B cell (primary cell): Measurements from ENCODE around the gene PSMB5. TPM values are rescaled to one million over a fixed set of nuclear protein-coding genes. Genes with fewer than 3 reads are reported as not detected.

Source experiments
- ATAC-seq: fragments of 200-7000 bp; cut with Tn5 transposase; one replicate; pipeline ENCODE4 v1.10.0; 2021; ENCODE audit warnings: low read depth, mild to moderate bottlenecking, moderate number of reproducible peaks, moderate library complexity
- CTCF ChIA-PET: fragments of 350-600 bp; sonication (Branson Sonifier 250); formaldehyde crosslinking; loops from one replicate; lab custom pipeline; 2021; ENCODE audit warnings: antibody characterized with exemption, inconsistent platforms; lab: Charles Lee
- POLR2A ChIA-PET: fragments of 350-600 bp; sonication (Branson Sonifier 250); formaldehyde crosslinking; loops from one replicate; lab custom pipeline; 2021; ENCODE audit warnings: antibody characterized with exemption; lab: Charles Lee
- DNase-seq: peaks from one replicate; pipeline ENCODE4 v3.0.0; 2013
- H2AFZ ChIP-seq: 2 replicates; pipeline ENCODE4 v1.6.1; 2012; ENCODE audit warnings: mild to moderate bottlenecking, low read depth, low read length; ENCODE audit not compliant: insufficient read depth, poor library complexity, severe bottlenecking
- H3K27ac ChIP-seq, 2 donors: 1 replicate in 1 of 2; 2 replicates in 1 of 2; pipeline ENCODE4 v1.5.1; 2012 to 2013; ENCODE audit warnings: low read length in 2 of 2, mild to moderate bottlenecking in 2 of 2, moderate library complexity in 1 of 2
- H3K27me3 ChIP-seq, 4 experiments: fragments of 200-600 bp in 1 of 4; sonication (generic) in 1 of 4; replicated peaks in 1 of 4; 1 replicate in 2 of 4; 2 replicates in 2 of 4; pipeline versions ENCODE4 v1.6.1 to v1.7.0; 2013 to 2016; ENCODE audit warnings: low read length in 3 of 4, mild to moderate bottlenecking in 2 of 4, mixed read lengths in 1 of 4, moderate library complexity in 1 of 4; ENCODE audit not compliant: insufficient read depth in 4 of 4, control insufficient read depth in 3 of 4; ENCODE audit errors: control extremely low read depth in 1 of 4
- H3K36me3 ChIP-seq, 2 experiments: replicated peaks in 1 of 2; 1 replicate in 1 of 2; 2 replicates in 1 of 2; pipeline versions ENCODE4 v1.6.1 to v1.7.1; 2013; ENCODE audit warnings: low read length in 1 of 2; ENCODE audit not compliant: insufficient read depth in 2 of 2, control insufficient read depth in 1 of 2; ENCODE audit errors: control extremely low read depth in 1 of 2, extremely low read depth in 1 of 2
- H3K4me1 ChIP-seq, 2 donors: fragments of 200-600 bp in 1 of 2; sonication (generic) in 1 of 2; 1 replicate in 1 of 2; 2 replicates in 1 of 2; pipeline versions ENCODE4 v1.5.1 to v1.6.1; 2013 to 2017; ENCODE audit warnings: low read length in 2 of 2; ENCODE audit not compliant: control insufficient read depth in 2 of 2, insufficient read depth in 2 of 2
- H3K4me2 ChIP-seq: replicated peaks from 2 replicates; pipeline ENCODE3; 2012; ENCODE audit warnings: mild to moderate bottlenecking, low read depth, low read length; ENCODE audit not compliant: poor library complexity, severe bottlenecking
- H3K4me3 ChIP-seq, 5 experiments: fragments of 200-600 bp in 1 of 5; sonication (generic) in 1 of 5; 1 replicate in 3 of 5; 2 replicates in 2 of 5; pipeline versions ENCODE4 v1.5.1 to v1.7.0; 2011 to 2016; ENCODE audit warnings: low read length in 4 of 5, mild to moderate bottlenecking in 4 of 5, low read depth in 2 of 5, control low read depth in 1 of 5, moderate library complexity in 1 of 5; ENCODE audit not compliant: insufficient read depth in 1 of 5; ENCODE audit errors: control extremely low read depth in 1 of 5, extremely low read depth in 1 of 5
- H3K79me2 ChIP-seq: fragments of 200-600 bp; sonication (generic); one replicate; pipeline ENCODE4 v1.6.0; 2016; ENCODE audit warnings: low read length; ENCODE audit not compliant: control insufficient read depth, insufficient read depth
- H3K9ac ChIP-seq: fragments of 200-600 bp; sonication (generic); 2 replicates; pipeline ENCODE4 v1.6.1; 2017; ENCODE audit warnings: mild to moderate bottlenecking, low read length, moderate library complexity
- H3K9me3 ChIP-seq, 3 donors: one replicate each; pipeline versions ENCODE4 v1.6.1 to v1.7.1; 2013; ENCODE audit warnings: low read length in 2 of 3; ENCODE audit not compliant: control insufficient read depth in 2 of 3, insufficient read depth in 1 of 3; ENCODE audit errors: control extremely low read depth in 1 of 3
- H4K20me1 ChIP-seq: 2 replicates; pipeline ENCODE4 v1.6.0; 2012; ENCODE audit warnings: mild to moderate bottlenecking, low read length; ENCODE audit not compliant: insufficient read depth, control insufficient read depth, poor library complexity, severe bottlenecking
- H3K27ac Mint-ChIP-seq: one replicate; pipeline ENCODE4 v1.8.0; 2021; ENCODE audit warnings: mixed read lengths
- H3K27me3 Mint-ChIP-seq: one replicate; pipeline ENCODE4 v1.8.0; 2021; ENCODE audit warnings: mixed read lengths
- H3K4me1 Mint-ChIP-seq: one replicate; pipeline ENCODE4 v1.8.0; 2021; ENCODE audit warnings: mixed read lengths
- H3K4me3 Mint-ChIP-seq: one replicate; pipeline ENCODE4 v1.8.0; 2021; ENCODE audit warnings: mixed read lengths
- H3K9me3 Mint-ChIP-seq: one replicate; pipeline ENCODE4 v1.8.0; 2022; ENCODE audit warnings: mixed read lengths; ENCODE audit not compliant: insufficient read depth
- CTCF ChIP-seq: fragments of 200-600 bp; IDR thresholded peaks from one replicate; pipeline ENCODE4 v1.8.0; 2022; ENCODE audit warnings: antibody characterized with exemption, mild to moderate bottlenecking
- EZH2 ChIP-seq: IDR thresholded peaks from 2 replicates; pipeline ENCODE4 v1.6.1; 2012; ENCODE audit warnings: borderline replicate concordance, low read depth, mild to moderate bottlenecking, moderate library complexity, low read length; ENCODE audit not compliant: insufficient read depth, poor library complexity, severe bottlenecking
- WGBS: methylation state at CpG from one replicate; pipeline ENCODE4 v1.1.5; 2013; ENCODE audit warnings: missing lambda C conversion rate; ENCODE audit not compliant: insufficient coverage; 5-methylcytosine and 5-hydroxymethylcytosine counted together
- intact Hi-C: fragments of 100-400 bp; cut with micrococcal nuclease; formaldehyde crosslinking; loops from one replicate; pipeline ENCODE4 v1.10.0; 2022
- polyA plus RNA-seq: library from polyadenylated mRNA; depleted of rRNA; stranded (reverse); fragments of >200 nt; gene quantifications from 2 replicates; pipeline ENCODE4 v1.2.3, GENCODE V29; 2012
- total RNA-seq, 2 donors: library from RNA; stranded (reverse); fragments of 120-200 nt in 1 of 2; gene quantifications; 1 replicate in 1 of 2; 2 replicates in 1 of 2; pipeline versions ENCODE4 v1.2.3 to v1.2.4, GENCODE V29; 2013 to 2022

The PSMB5 gene
- total and polyA plus RNA-seq, 2 donors (not counting 1 experiment from before 2014, with no cell fraction given): 16.5 to 29.0 TPM

DNA sequence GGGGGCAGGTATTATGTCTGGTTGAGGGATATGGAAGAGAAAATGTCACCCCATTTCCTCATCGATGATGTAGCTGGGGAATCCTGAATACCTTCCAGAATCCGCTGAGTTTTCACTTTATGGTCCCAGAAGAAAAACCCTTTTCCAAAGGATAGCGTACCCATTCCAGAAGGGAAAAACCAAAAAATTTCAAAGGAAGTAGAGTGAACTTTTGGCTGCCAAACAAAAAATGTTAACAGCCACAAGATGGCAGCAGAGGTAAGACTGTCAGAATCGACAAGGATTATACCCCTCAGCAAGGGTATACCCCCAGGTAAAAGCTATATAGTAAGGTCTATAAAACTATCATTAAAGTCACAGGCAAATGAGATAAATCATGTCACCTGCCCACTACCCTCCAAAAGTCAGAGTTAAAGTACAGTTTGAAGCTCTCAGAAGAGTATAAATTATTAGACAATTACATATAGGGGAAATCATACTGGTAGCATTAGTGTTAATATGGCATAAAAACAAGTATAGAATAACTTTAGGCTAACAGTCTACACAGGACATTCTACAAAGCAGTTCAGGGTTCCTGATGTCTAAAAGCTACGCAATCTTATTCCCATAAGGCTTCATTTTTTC is 42.2 kb upstream of the PSMB5 start:
- H3K27ac Mint-ChIP-seq: no peak overlapping the region
- no peaks in the 10 kb centered on the region for H3K9me3 Mint-ChIP-seq
- Histone ChIP-seq H3K4me3 (no peak overlapping the region), H4K20me1 (peaks cover 26% of the 10 kb centered on the region), H3K79me2 (peaks cover 18% of the 10 kb centered on the region), H3K36me3 (peaks cover 23 to 82% of the 10 kb centered on the region in 2 experiments), H3K9me3 (no peaks in the 10 kb centered on the region), H3K4me2 (no peak overlapping the region), H2AFZ (no peak overlapping the region), H3K9ac (no peak overlapping the region), H3K27ac (no peak overlapping the region), H3K4me1 (peaks cover 2 to 4% of the 10 kb centered on the region in 2 donors), H3K27me3 (no peaks in the 10 kb centered on the region)
- H3K4me3 Mint-ChIP-seq: no peak overlapping the region
- peak; percentile 83 for TF ChIP-seq CTCF
- no peak for TF ChIP-seq EZH2
- H3K27me3 Mint-ChIP-seq: no peaks in the 10 kb centered on the region
- intact Hi-C loops: loop anchor here (2.0 kb wide), 1 partner anchor 18 kb away; the partner anchor contains the start of genes ACIN1 and C14orf119
- WGBS: 67% methylated on average over 1 of the region's 5 CpGs
- POLR2A ChIA-PET: interaction anchor here (0.5 kb wide), 1 partner anchor 32 kb away, joined by 5 read pairs; no protein-coding TSS in a partner anchor
- CTCF ChIA-PET: interaction anchor here (0.6 to 3.4 kb wide), 34 partner anchors 9 to 693 kb away, joined by 3 to 33 read pairs (median 5); partner anchors contain the start of genes ACIN1, C14orf119, CDH24 and SLC7A8
- peaks cover 9% of the 10 kb centered on the region for H3K4me1 Mint-ChIP-seq
- ATAC-seq (peak; percentile 66), DNase-seq (peak; percentile 62)

DNA sequence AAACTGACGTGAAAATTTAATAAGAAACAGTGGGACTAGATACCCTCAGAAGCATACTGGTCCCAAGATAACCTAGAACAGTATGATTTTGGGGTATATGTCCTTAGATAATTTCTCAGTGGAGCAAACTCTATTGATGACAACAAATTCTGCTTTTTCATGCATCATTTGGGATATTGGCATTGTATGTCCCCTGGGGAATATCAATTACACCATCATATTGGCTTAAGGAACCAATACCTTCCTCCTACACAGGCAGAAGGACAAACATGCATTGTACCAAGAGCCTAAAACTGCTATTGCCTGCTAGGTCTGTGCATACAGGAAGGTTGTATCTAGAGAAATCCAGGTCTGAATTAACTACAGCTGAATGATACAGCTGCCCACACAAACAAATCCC is 40.2 kb upstream of the PSMB5 start:
- no peak overlapping the region for H3K27ac Mint-ChIP-seq
- no peaks in the 10 kb centered on the region for H3K9me3 ChIP-seq
- DNase-seq (no peak), ATAC-seq (no peak)
- no peaks in the 10 kb centered on the region for H3K27me3 ChIP-seq
- WGBS: no CpG with 5 or more reads among the region's 1 CpG
- no peak overlapping the region for H3K9ac ChIP-seq
- no peak overlapping the region for H3K27ac ChIP-seq
- peaks cover 18% of the 10 kb centered on the region for H4K20me1 ChIP-seq
- peaks cover 30% of the 10 kb centered on the region for H3K79me2 ChIP-seq
- intact Hi-C loops: no loop called here
- H3K4me1 Mint-ChIP-seq: peaks cover 28% of the 10 kb centered on the region
- H3K4me1 ChIP-seq: peaks cover 17 to 21% of the 10 kb centered on the region in 2 donors
- no peaks in the 10 kb centered on the region for H3K9me3 Mint-ChIP-seq
- H3K36me3 ChIP-seq: peaks cover 19 to 67% of the 10 kb centered on the region in 2 experiments
- no peaks in the 10 kb centered on the region for H3K27me3 Mint-ChIP-seq
- no peak overlapping the region for H3K4me2 ChIP-seq
- TF ChIP-seq EZH2: no peak
- no peak for TF ChIP-seq CTCF
- H3K4me3 ChIP-seq: no peak overlapping the region
- H2AFZ ChIP-seq: no peak overlapping the region
- ChIA-PET CTCF (interaction anchor here (0.6 to 1.5 kb wide), 7 partner anchors 17 to 119 kb away, joined by 3 to 7 read pairs (median 4); partner anchors contain the start of genes ACIN1 and C14orf119), POLR2A (no interaction called here)
- H3K4me3 Mint-ChIP-seq: no peak overlapping the region
